ENCODE measurements around the gene SH3BP2.

GRCh38 chr4:2886622-2887021 is 93.7 kb downstream of the SH3BP2 start:
- TF ChIP-seq CTCF (conservative IDR thresholded peaks at IDR 0.05): no peak
- TF ChIP-seq EZH2 (IDR thresholded peaks at IDR 0.05; ENCODE audit: low read depth): no peak

Data from PC-9 (cell line).